Measurements from ENCODE around the gene DISC1.
"Not testable (repeated sequence)": the region's sequence is repeated elsewhere in the genome, so short reads cannot be mapped to it uniquely, and the experiment has no call there.

The DISC1 gene

GRCh38 chr1:231936983-231937775 is 310.6 kb downstream of the DISC1 start:
- DNase-seq = peak; percentile 52

GRCh38 chr1:231938211-231938610 is 311.6 kb downstream of the DISC1 start:
- no peak for DNase-seq

- no peak for DNase-seq
Observed at GRCh38 chr1:231938711-231939110, 312.1 kb downstream of the DISC1 start.

- DNase-seq = no peak
Observed at GRCh38 chr1:231939118-231939517, 312.5 kb downstream of the DISC1 start.

GRCh38 chr1:231940116-231940515 is 313.5 kb downstream of the DISC1 start:
- DNase-seq = no peak

GRCh38 chr1:231940701-231941100 is 314.1 kb downstream of the DISC1 start:
- no peak for DNase-seq

- no peak for DNase-seq
Observed at GRCh38 chr1:231943084-231943483, 316.5 kb downstream of the DISC1 start.

- not testable (repeated sequence) for DNase-seq
Observed at GRCh38 chr1:231948102-231948501, 321.5 kb downstream of the DISC1 start.

- no peak for DNase-seq
Observed at GRCh38 chr1:231949277-231950091, 322.9 kb downstream of the DISC1 start.

GRCh38 chr1:231950331-231951128 is 323.9 kb downstream of the DISC1 start:
- no peak for DNase-seq

- no peak for DNase-seq
Observed at GRCh38 chr1:231951374-231951773, 324.8 kb downstream of the DISC1 start.

- DNase-seq = no peak
Observed at GRCh38 chr1:231952154-231952553, 325.6 kb downstream of the DISC1 start.

GRCh38 chr1:231953660-231954059 is 327.1 kb downstream of the DISC1 start:
- no peak for DNase-seq

- no peak for DNase-seq
Observed at GRCh38 chr1:231954751-231955150, 328.2 kb downstream of the DISC1 start.

GRCh38 chr1:231957359-231957758 is 330.8 kb downstream of the DISC1 start:
- DNase-seq = no peak

- DNase-seq = no peak
Observed at GRCh38 chr1:231958448-231958847, 331.9 kb downstream of the DISC1 start.

GRCh38 chr1:231959225-231959884 is 332.8 kb downstream of the DISC1 start:
- DNase-seq = no peak

GRCh38 chr1:231961801-231962200 is 335.2 kb downstream of the DISC1 start:
- DNase-seq = not testable (repeated sequence)

GRCh38 chr1:231962636-231963035 is 336.0 kb downstream of the DISC1 start:
- no peak for DNase-seq

- DNase-seq = no peak
Observed at GRCh38 chr1:231964241-231964640, 337.7 kb downstream of the DISC1 start.

GRCh38 chr1:231964961-231965360 is 338.4 kb downstream of the DISC1 start:
- no peak for DNase-seq

GRCh38 chr1:231965615-231966014 is 339.0 kb downstream of the DISC1 start:
- DNase-seq = no peak

- DNase-seq = no peak
Observed at GRCh38 chr1:231966983-231967382, 340.4 kb downstream of the DISC1 start.

Data from NCI-H1694 treated with DMSO at 0.1 percent for 48 hours (cell line).